D721Med (cell line): ENCODE measurements around the gene RBMY1D.
"Not testable (repeated sequence)": the region's sequence is repeated elsewhere in the genome, so short reads cannot be mapped to it uniquely, and the experiment has no call there.

Experiments used
- DNase-seq: peaks from one replicate; pipeline ENCODE4 v3.0.0; 2011; ENCODE audit warnings: low spot score; ENCODE audit not compliant: insufficient read length
- FAIRE-seq: peaks from 2 replicates; lab custom pipeline; 2011; peaks lifted over from hg19 to GRCh38; lab: Jason Lieb, UNC
- TF ChIP-seq, protein P1 (sequence below): IDR thresholded peaks from 2 replicates; pipeline ENCODE4 v1.5.1; 2012; ENCODE audit warnings: mild to moderate bottlenecking, control low read depth; ENCODE audit not compliant: insufficient read depth; ENCODE audit errors: missing control alignments

Gene RBMY1D

DNA sequence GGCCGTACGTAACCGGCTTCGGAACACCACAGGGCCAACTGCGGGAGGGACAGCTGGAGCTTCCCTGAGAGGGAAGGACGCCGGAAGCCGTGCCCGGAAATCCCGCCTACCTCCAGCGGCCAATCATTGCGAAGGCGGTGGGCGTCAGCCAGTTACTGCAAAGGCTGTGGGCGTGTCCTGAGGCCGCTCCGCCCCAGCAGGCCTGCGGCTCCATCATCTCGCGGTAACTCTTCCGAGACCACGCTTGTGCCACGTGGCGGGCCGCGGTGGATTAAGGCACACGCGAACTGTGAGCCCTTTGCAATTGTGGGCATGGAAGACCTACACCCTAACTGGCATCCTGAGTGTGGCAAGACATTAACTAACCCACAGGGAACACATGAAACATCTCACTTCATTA is at the start of gene RBMY1D:
Gene RBMY1D, minus strand, starts transcription at position 101 of the 400 bp plus-strand sequence. CDS start 2,013 bp downstream, outside the sequence.
- not testable (repeated sequence) for DNase-seq, FAIRE-seq

DNA sequence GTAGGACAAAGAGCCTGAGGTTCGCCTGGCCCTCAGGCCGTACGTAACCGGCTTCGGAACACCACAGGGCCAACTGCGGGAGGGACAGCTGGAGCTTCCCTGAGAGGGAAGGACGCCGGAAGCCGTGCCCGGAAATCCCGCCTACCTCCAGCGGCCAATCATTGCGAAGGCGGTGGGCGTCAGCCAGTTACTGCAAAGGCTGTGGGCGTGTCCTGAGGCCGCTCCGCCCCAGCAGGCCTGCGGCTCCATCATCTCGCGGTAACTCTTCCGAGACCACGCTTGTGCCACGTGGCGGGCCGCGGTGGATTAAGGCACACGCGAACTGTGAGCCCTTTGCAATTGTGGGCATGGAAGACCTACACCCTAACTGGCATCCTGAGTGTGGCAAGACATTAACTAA is 23.6 kb upstream of the RBMY1D start, which contains the start of gene RBMY1E:
Gene RBMY1E, minus strand, starts transcription at position 101 of the 400 bp plus-strand sequence. CDS start 1,978 bp downstream, outside the sequence.
- not testable (repeated sequence) for FAIRE-seq, DNase-seq

DNA sequence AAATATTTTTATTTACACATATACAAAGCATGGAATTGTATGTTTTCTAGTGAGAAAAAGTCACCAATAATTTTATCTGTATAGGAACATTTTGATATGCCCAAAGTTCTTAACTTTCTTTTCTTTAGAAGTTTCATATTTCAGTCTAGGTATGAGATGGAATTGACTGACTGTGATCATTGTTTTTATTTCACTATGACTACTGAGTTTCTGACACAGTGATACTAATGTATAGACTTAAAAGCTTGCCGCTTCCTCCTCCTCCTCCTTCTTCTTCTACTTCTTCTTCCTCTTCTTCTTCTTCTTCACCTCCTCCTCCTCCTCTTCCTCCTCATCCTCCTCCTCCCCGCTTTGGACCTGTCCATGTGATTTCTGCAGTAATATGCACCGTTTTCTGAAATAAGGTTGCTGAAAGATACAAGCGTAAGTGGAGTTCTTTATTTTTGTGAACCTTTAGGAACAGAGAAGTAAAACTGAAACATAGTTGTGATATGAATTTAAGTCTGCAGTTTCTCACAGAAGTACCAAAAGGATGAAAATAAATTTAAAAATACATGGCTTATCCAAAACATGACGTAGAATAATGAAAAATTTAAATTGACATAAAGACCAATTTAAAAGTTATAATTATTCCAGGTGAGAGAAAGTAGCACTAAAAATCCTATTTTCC is 24.8 kb downstream of the RBMY1D start:
- FAIRE-seq, result not testable (repeated sequence)

DNA sequence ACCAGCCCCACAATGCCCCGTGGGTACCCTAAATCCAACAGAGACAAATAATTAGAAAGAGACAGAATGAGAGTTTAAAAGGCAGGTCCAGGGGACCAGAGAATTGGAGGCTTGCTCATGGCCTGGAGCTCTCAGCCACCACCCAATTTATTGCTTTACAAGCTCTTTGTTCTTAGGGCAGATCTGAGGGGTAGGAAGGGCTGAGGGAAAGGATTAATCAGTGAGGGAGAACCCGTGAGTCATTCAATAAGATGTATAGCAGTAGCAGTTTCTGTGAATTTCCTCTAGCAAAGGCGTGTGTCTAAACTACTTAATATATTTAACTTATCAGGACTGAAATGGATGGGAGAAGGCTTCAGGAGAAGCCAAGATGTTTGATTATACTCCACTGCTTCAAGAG is 48.8 kb downstream of the RBMY1D start:
- FAIRE-seq (no peak), DNase-seq (no peak)
- TF ChIP-seq, protein P1, sequence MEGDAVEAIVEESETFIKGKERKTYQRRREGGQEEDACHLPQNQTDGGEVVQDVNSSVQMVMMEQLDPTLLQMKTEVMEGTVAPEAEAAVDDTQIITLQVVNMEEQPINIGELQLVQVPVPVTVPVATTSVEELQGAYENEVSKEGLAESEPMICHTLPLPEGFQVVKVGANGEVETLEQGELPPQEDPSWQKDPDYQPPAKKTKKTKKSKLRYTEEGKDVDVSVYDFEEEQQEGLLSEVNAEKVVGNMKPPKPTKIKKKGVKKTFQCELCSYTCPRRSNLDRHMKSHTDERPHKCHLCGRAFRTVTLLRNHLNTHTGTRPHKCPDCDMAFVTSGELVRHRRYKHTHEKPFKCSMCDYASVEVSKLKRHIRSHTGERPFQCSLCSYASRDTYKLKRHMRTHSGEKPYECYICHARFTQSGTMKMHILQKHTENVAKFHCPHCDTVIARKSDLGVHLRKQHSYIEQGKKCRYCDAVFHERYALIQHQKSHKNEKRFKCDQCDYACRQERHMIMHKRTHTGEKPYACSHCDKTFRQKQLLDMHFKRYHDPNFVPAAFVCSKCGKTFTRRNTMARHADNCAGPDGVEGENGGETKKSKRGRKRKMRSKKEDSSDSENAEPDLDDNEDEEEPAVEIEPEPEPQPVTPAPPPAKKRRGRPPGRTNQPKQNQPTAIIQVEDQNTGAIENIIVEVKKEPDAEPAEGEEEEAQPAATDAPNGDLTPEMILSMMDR, result no peak

More for the DNA sequence above, 24.8 kb downstream of the RBMY1D start:
- not testable (repeated sequence) for DNase-seq

DNA sequence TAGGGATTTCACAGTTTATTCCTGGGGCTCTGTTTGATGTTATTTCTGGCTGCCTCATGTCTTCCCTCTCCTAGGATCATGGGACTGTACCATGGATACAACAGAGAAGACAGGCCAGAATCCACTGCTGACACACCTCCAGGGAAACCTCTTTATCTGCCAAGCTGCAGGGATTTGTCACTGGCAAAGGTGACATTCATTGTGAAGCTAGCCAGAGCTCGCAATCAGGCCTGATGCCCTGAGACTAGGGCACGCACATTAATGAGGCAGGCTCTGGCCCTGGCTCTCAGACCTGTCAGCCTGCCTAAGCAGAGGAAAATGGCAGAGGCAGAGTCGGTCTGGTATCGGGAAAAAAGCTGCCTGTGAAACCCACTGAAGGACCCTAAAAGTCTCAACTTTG is 52.2 kb downstream of the RBMY1D start:
- TF ChIP-seq, protein P1, result no peak
- FAIRE-seq, result no peak

DNA sequence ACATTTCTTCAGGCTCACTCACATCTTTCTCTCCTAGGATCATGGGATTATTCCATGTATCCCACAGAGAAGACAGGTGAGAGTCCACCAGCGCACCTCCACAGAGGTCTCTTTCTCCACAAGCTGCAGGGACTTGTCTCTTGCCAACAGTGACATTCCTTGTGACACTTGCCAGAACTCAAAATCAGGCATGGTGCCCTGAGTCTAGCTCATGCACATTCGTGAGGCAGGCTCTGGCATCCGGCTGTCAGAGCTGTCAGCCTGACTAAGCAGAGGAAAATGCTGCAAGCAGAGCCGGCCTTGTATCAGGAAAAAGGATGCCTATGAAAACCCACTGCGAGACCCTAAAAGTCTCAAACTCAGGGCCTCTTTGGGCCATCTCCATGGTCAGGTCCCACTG is 54.8 kb downstream of the RBMY1D start:
- TF ChIP-seq, protein P1, result no peak

More for the DNA sequence above, 52.2 kb downstream of the RBMY1D start:
- no peak for DNase-seq

DNA sequence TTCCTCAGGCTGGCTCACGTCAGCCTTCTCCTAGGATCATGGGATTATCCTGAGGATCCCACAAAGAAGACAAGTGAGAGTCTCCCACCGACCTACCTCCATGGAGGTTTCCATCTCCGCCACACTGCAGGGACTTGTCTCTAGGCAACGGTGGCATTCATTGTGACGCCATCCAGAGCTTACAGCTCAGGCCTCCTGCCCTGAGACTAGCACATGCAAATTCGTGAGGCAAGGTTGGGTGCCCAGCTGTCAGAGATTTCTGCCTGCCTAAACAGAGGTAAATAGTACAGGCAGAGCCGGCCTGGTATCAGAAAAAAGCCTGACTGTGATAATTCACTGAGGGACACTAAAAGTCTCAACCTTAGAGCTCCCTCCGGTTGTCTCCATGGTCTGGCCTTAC is 58.0 kb downstream of the RBMY1D start:
- TF ChIP-seq, protein P1, result no peak
- FAIRE-seq, result no peak

More for the DNA sequence above, 54.8 kb downstream of the RBMY1D start:
- DNase-seq (no peak), FAIRE-seq (no peak)

DNA sequence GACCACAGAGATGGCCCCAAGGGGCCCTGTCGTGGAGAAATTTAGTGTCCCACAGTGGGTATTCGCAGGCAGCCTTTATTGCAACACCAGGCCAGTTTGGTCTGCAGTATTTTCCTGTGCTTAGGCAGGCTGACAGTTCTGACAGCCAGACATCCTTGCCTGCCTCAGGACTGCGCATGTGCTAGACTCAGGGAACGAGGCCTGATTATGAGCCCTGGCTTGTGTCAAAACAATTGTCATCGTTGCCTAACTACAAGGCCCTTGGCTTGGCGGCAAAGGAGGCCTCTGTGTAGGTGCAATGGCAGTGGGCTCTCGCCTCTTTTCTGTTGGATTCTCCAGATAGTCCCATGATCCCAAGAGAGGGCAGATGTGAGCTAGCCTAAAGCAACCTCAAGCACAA is 59.3 kb downstream of the RBMY1D start:
- FAIRE-seq (no peak), DNase-seq (no peak)
- TF ChIP-seq, protein P1, result no peak

More for the DNA sequence above, 58.0 kb downstream of the RBMY1D start:
- DNase-seq, result no peak
